Right atrium auricular region (tissue), 2 donors: Measurements from ENCODE around the gene RNASEH2C. TPM values are rescaled to one million over a fixed set of nuclear protein-coding genes. Genes with fewer than 3 reads are reported as not detected.

Experiments
- DNase-seq: peaks from one replicate; pipeline ENCODE4 v3.0.0-alpha.2; 2019; ENCODE audit warnings: low spot score
- H3K27ac ChIP-seq, 2 donors: fragments of 200-600 bp; sonication (generic); 1 replicate in 1 of 2; 2 replicates in 1 of 2; pipeline ENCODE4 v1.5.1; 2016 to 2019
- H3K27me3 ChIP-seq, 2 donors: fragments of 200-600 bp; sonication (generic); one replicate each; pipeline versions ENCODE4 v1.5.1 to v1.6.0; 2017 to 2019
- H3K36me3 ChIP-seq: fragments of 200-600 bp; sonication (generic); one replicate; pipeline ENCODE4 v1.5.1; 2016
- H3K4me1 ChIP-seq, 2 donors: fragments of 200-600 bp; sonication (generic); one replicate each; pipeline versions ENCODE4 v1.5.1 to v1.6.0; 2017 to 2019
- H3K4me3 ChIP-seq, 2 donors: fragments of 200-600 bp; sonication (generic); 1 replicate in 1 of 2; 2 replicates in 1 of 2; pipeline ENCODE4 v1.5.1; 2017 to 2019; ENCODE audit warnings: mild to moderate bottlenecking in 1 of 2, moderate library complexity in 1 of 2
- H3K9me3 ChIP-seq, 2 donors: fragments of 200-600 bp; sonication (generic); one replicate each; pipeline ENCODE4 v1.5.1; 2019
- total RNA-seq, 2 donors: library from RNA; depleted of rRNA; stranded (reverse); fragments of >200 nt; gene quantifications; one replicate each; pipeline ENCODE4 v1.1.0, GENCODE V29; 2016
- TF ChIP-seq, protein P1 (sequence below), 2 donors: fragments of 200-600 bp; sonication (generic); IDR thresholded peaks; one replicate each; pipeline ENCODE4 v1.5.1; 2019; ENCODE audit warnings: antibody characterized with exemption in 2 of 2

Gene RNASEH2C
- total RNA-seq, 2 donors from 2014 or later: 105 to 194 TPM

- Histone ChIP-seq H3K4me3 (no peak overlapping the region), H3K9me3 (no peaks in the 10 kb centered on the region), H3K27me3 (no peaks in the 10 kb centered on the region), H3K27ac (no peak overlapping the region), H3K36me3 (no peaks in the 10 kb centered on the region), H3K4me1 (no peaks in the 10 kb centered on the region)
- TF ChIP-seq, protein P1, sequence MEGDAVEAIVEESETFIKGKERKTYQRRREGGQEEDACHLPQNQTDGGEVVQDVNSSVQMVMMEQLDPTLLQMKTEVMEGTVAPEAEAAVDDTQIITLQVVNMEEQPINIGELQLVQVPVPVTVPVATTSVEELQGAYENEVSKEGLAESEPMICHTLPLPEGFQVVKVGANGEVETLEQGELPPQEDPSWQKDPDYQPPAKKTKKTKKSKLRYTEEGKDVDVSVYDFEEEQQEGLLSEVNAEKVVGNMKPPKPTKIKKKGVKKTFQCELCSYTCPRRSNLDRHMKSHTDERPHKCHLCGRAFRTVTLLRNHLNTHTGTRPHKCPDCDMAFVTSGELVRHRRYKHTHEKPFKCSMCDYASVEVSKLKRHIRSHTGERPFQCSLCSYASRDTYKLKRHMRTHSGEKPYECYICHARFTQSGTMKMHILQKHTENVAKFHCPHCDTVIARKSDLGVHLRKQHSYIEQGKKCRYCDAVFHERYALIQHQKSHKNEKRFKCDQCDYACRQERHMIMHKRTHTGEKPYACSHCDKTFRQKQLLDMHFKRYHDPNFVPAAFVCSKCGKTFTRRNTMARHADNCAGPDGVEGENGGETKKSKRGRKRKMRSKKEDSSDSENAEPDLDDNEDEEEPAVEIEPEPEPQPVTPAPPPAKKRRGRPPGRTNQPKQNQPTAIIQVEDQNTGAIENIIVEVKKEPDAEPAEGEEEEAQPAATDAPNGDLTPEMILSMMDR (IDR thresholded peaks at IDR 0.05): no peak
- no peak for DNase-seq
Measured at GRCh38 chr11:65745049-65745448, 24.5 kb upstream of the RNASEH2C start.

DNA sequence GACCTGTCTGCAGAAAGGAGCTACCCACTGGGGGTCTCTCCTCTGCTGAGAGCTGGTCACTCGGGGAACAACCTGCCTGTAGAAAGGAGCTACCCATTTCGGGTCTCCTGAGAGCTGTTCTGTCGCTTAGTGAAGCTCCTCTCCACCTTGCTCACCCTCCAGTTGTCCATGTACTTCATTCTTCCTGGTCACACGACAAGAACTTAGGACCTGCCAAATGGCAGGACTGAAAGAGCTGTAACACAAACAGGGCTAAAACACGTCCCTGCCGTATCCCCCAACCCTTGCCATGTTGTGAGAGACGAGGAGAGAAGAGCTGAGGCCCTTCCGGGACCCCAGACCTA lies 24.1 kb upstream of the RNASEH2C start:
- no peaks in the 10 kb centered on the region for H3K36me3 ChIP-seq
- no peaks in the 10 kb centered on the region for H3K4me1 ChIP-seq
- no peak for DNase-seq
- no peaks in the 10 kb centered on the region for H3K27me3 ChIP-seq
- TF ChIP-seq, protein P1 (IDR thresholded peaks at IDR 0.05): no peak
- no peak overlapping the region for H3K27ac ChIP-seq
- no peaks in the 10 kb centered on the region for H3K9me3 ChIP-seq
- H3K4me3 ChIP-seq: no peak overlapping the region

DNA sequence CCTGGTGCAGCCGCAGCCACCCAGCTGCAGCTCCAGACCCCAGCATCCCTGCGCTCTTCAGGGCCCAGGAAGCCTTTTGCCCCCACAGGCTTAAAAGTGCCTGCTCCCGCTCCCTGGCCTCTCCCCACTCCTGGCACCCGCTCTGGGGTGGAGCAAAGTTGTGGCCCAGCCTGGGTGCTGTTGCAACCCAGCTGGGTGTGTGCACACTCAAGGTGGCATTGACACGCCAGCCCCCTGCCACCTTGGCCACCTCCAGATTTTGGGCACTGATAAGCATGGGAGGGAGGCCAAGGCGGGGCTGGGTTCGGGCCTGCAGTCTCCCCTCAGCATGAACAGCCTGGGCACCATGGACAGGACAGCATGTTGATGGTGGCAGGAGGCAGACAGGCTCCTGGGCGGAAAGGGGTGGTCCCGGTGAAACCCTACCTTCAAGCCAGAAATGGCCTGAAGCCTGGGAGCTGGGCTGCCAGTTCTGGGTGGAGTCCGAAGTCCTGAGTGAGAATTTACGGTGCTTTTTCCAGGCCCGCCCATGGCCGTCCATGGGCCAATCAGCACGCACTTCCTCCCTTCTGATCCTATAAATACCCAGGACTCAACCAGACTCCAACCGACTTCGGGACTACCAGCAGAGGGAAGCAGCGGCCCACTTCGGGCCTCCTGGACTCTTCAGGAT lies 23.6 kb upstream of the RNASEH2C start:
- Histone ChIP-seq H3K4me1 (no peaks in the 10 kb centered on the region), H3K27ac (no peak overlapping the region), H3K27me3 (no peaks in the 10 kb centered on the region), H3K4me3 (no peak overlapping the region), H3K9me3 (no peaks in the 10 kb centered on the region), H3K36me3 (no peaks in the 10 kb centered on the region)
- DNase-seq: no peak
- TF ChIP-seq, protein P1 (IDR thresholded peaks at IDR 0.05): peak in 1 of 2 donors; percentile 14

- no peak for DNase-seq
- TF ChIP-seq, protein P1 (IDR thresholded peaks at IDR 0.05): no peak
Measured at GRCh38 chr11:65743681-65744025, 23.1 kb upstream of the RNASEH2C start.

DNA sequence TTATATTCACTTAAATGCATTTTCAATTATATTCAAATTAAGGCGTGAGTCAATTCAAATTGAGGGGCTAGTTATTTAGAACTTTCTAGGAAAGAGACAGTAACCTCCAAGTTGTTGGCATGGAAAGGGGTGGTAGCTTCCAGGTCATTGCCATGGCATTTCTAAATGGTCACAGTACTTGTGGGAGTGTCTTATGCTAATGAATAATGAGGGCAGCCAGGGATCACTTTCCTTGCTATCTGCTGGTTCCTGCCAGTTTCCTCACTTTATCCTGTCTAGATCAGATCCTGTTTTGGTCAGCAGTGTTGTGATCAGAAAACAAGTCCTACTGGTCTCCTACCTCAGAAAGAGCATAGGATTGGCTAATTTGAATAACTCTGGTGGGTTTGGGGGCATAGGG lies 21.8 kb upstream of the RNASEH2C start:
- TF ChIP-seq, protein P1 (IDR thresholded peaks at IDR 0.05): no peak
- H3K27ac ChIP-seq: no peak overlapping the region
- no peaks in the 10 kb centered on the region for H3K36me3 ChIP-seq
- no peak for DNase-seq
- H3K9me3 ChIP-seq: no peaks in the 10 kb centered on the region
- no peaks in the 10 kb centered on the region for H3K4me1 ChIP-seq
- no peaks in the 10 kb centered on the region for H3K27me3 ChIP-seq
- no peak overlapping the region for H3K4me3 ChIP-seq

More at GRCh38 chr11:65743681-65744025, 23.1 kb upstream of the RNASEH2C start:
- Histone ChIP-seq H3K9me3 (no peaks in the 10 kb centered on the region), H3K36me3 (no peaks in the 10 kb centered on the region), H3K27ac (no peak overlapping the region), H3K4me1 (no peaks in the 10 kb centered on the region), H3K27me3 (no peaks in the 10 kb centered on the region), H3K4me3 (no peak overlapping the region)

DNA sequence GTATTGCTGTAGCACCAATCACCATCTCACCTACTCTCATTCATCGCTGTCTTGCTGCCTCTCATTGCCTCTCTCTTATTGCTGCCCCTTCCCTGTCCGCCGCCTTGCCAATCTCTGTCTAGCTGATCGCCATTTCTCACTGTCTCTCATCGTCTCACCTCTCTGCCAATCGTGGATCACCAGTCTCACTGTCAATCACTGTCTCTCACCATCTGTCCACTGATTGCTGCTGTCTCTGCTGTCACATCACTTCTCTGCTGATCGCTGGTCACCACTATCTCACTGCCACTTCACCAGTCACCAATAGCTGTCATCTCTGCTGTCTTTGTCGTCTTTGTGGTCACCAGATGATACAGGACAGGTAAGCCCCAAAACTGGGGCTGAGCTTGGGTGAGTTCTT lies 20.6 kb upstream of the RNASEH2C start:
- H3K27me3 ChIP-seq: no peaks in the 10 kb centered on the region
- no peak for DNase-seq
- H3K4me1 ChIP-seq: no peaks in the 10 kb centered on the region
- H3K4me3 ChIP-seq: no peak overlapping the region
- no peaks in the 10 kb centered on the region for H3K9me3 ChIP-seq
- TF ChIP-seq, protein P1 (IDR thresholded peaks at IDR 0.05): no peak
- H3K36me3 ChIP-seq: no peaks in the 10 kb centered on the region
- no peak overlapping the region for H3K27ac ChIP-seq
